Activated CD4-positive, alpha-beta memory T cell treated with anti-CD3 and anti-CD28 coated beads for 36 hours (primary cell): Measurements from ENCODE around the gene NDFIP2. TPM values are rescaled to one million over a fixed set of nuclear protein-coding genes. Genes with fewer than 3 reads are reported as not detected.
"Not testable (repeated sequence)": the region's sequence is repeated elsewhere in the genome, so short reads cannot be mapped to it uniquely, and the experiment has no call there.

Experiments used
- CTCF ChIA-PET: fragments of 350-600 bp; sonication (Branson Sonifier 250); formaldehyde crosslinking; loops from one replicate; lab custom pipeline; 2021; ENCODE audit warnings: antibody characterized with exemption, inconsistent platforms; lab: Charles Lee
- POLR2A ChIA-PET: fragments of 350-600 bp; sonication (Branson Sonifier 250); formaldehyde crosslinking; loops from one replicate; lab custom pipeline; 2021; ENCODE audit warnings: antibody characterized with exemption; lab: Charles Lee
- DNase-seq: peaks from one replicate; pipeline ENCODE4 v3.0.0-alpha.2; 2020
- H3K27ac Mint-ChIP-seq: one replicate; pipeline ENCODE4 v1.8.0; 2021; ENCODE audit warnings: mixed read lengths
- H3K27me3 Mint-ChIP-seq: one replicate; pipeline ENCODE4 v1.8.0; 2021; ENCODE audit warnings: mixed read lengths
- H3K36me3 Mint-ChIP-seq: one replicate; pipeline ENCODE4 v1.8.0; 2021; ENCODE audit warnings: mixed read lengths
- H3K4me1 Mint-ChIP-seq: one replicate; pipeline ENCODE4 v1.8.0; 2021; ENCODE audit warnings: low read depth, mixed read lengths
- H3K4me3 Mint-ChIP-seq: one replicate; pipeline ENCODE4 v1.8.0; 2021; ENCODE audit warnings: mild to moderate bottlenecking, mixed read lengths
- H3K9me3 Mint-ChIP-seq: one replicate; pipeline ENCODE4 v1.8.0; 2021; ENCODE audit warnings: mixed read lengths
- intact Hi-C: fragments of 100-400 bp; cut with micrococcal nuclease; formaldehyde crosslinking; loops from one replicate; pipeline ENCODE4 v1.15.1; 2023
- total RNA-seq, 2 experiments: library from RNA; stranded (reverse); gene quantifications; one replicate each; pipeline ENCODE4 v1.2.3, GENCODE V29; 2021

Gene NDFIP2
- total RNA-seq, 2 experiments from 2014 or later = 175 to 178 TPM

- no peaks in the 10 kb centered on the region for H3K9me3 Mint-ChIP-seq
- H3K27me3 Mint-ChIP-seq = no peaks in the 10 kb centered on the region
- ChIA-PET CTCF (no interaction called here), POLR2A (no interaction called here)
- no peak for DNase-seq
- H3K27ac Mint-ChIP-seq = no peak overlapping the region
- intact Hi-C loops = no loop called here
- no peaks in the 10 kb centered on the region for H3K4me1 Mint-ChIP-seq
- no peaks in the 10 kb centered on the region for H3K36me3 Mint-ChIP-seq
- H3K4me3 Mint-ChIP-seq = no peak overlapping the region
These were observed 112.8 kb downstream of the NDFIP2 start for GRCh38 chr13:79593641-79594275.

GRCh38 chr13:79600146-79600545 is 119.2 kb downstream of the NDFIP2 start:
- POLR2A ChIA-PET, intact Hi-C loops, H3K27ac Mint-ChIP-seq, CTCF ChIA-PET, H3K36me3 Mint-ChIP-seq, H3K4me1 Mint-ChIP-seq, DNase-seq, H3K4me3 Mint-ChIP-seq, H3K9me3 Mint-ChIP-seq, H3K27me3 Mint-ChIP-seq: not testable (repeated sequence)

GRCh38 chr13:79602936-79603335 is 122.0 kb downstream of the NDFIP2 start:
- Mint-ChIP-seq H3K4me3 (no peak overlapping the region), H3K9me3 (peaks cover 5% of the 10 kb centered on the region), H3K36me3 (no peaks in the 10 kb centered on the region), H3K4me1 (no peaks in the 10 kb centered on the region), H3K27ac (no peak overlapping the region), H3K27me3 (peaks cover 2% of the 10 kb centered on the region)
- DNase-seq = no peak
- ChIA-PET CTCF (no interaction called here), POLR2A (no interaction called here)
- intact Hi-C loops = no loop called here

GRCh38 chr13:79604752-79605151 is 123.8 kb downstream of the NDFIP2 start:
- Mint-ChIP-seq H3K4me1 (no peaks in the 10 kb centered on the region), H3K36me3 (no peaks in the 10 kb centered on the region), H3K27me3 (peaks cover 2% of the 10 kb centered on the region), H3K27ac (no peak overlapping the region), H3K4me3 (no peak overlapping the region), H3K9me3 (peaks cover 5% of the 10 kb centered on the region)
- POLR2A ChIA-PET = no interaction called here
- CTCF ChIA-PET = no interaction called here
- DNase-seq = no peak
- intact Hi-C loops = no loop called here

Other genes with a start within 250 kb of the NDFIP2 start
- 10 to 100 TPM; 54.8 to 57.7 TPM for gene RBM26, start 74.9 kb upstream of the NDFIP2 start, total RNA-seq